ENCODE results near the gene AP3M1. TPM values are rescaled to one million over a fixed set of nuclear protein-coding genes. Genes with fewer than 3 reads are reported as not detected.

AP3M1 gene
- total RNA-seq, 1 experiment from 2014 or later = 56.7 TPM

GRCh38 chr10:74175510-74176379 is 25.1 kb upstream of the AP3M1 start:
- Mint-ChIP-seq H3K4me1 (ENCODE audit: low read depth, unreplicated experiment) (peaks cover 20% of the 10 kb centered on the region), H3K9me3 (ENCODE audit: unreplicated experiment) (no peaks in the 10 kb centered on the region), H3K36me3 (ENCODE audit: insufficient read depth, unreplicated experiment) (peaks cover 18% of the 10 kb centered on the region), H3K4me3 (ENCODE audit: unreplicated experiment) (peak overlapping the region; percentile 92), H3K27me3 (ENCODE audit: insufficient read depth, unreplicated experiment) (no peaks in the 10 kb centered on the region), H3K27ac (ENCODE audit: unreplicated experiment) (peak overlapping the region; percentile 93)
- intact Hi-C loops (cut with micrococcal nuclease; ENCODE audit: unreplicated experiment) = loop anchor here (1.0 to 5.0 kb wide), 3 partner anchors 15 to 37 kb away; partner anchors contain the start of gene ADK
- no peak for DNase-seq
- Histone ChIP-seq H3K4me1 (peaks cover 41% of the 10 kb centered on the region), H3K36me3 (ENCODE audit: control insufficient read depth, insufficient read depth, low read length) (no peaks in the 10 kb centered on the region; the same call in 1 of the 2 replicates), H3K9me3 (no peaks in the 10 kb centered on the region), H3K27me3 (replicated peaks; ENCODE audit: control insufficient read depth, insufficient read depth, low read length) (no peaks in the 10 kb centered on the region), H3K4me3 (ENCODE audit: low read depth, low read length) (peak overlapping the region; percentile 63)
- ChIA-PET CTCF (interaction anchor here (0.6 to 1.4 kb wide), 2 partner anchors 25 to 37 kb away, joined by 3 to 6 read pairs; partner anchors contain the start of genes ADK and AP3M1), POLR2A (interaction anchor here (0.6 to 2.3 kb wide), 8 partner anchors 10 to 650 kb away, joined by 3 to 18 read pairs (median 4); partner anchors contain the start of genes ADK and AP3M1)
- TSS peak; percentile 90 for BruUV-seq (replicated peaks)
- TF ChIP-seq CTCF (IDR thresholded peaks at IDR 0.05; ENCODE audit: insufficient read depth in 1 of 2, low read depth in 1 of 2, low read length in 1 of 2, severe bottlenecking in 1 of 2, unreplicated experiment in 1 of 2) = no peak

DNA sequence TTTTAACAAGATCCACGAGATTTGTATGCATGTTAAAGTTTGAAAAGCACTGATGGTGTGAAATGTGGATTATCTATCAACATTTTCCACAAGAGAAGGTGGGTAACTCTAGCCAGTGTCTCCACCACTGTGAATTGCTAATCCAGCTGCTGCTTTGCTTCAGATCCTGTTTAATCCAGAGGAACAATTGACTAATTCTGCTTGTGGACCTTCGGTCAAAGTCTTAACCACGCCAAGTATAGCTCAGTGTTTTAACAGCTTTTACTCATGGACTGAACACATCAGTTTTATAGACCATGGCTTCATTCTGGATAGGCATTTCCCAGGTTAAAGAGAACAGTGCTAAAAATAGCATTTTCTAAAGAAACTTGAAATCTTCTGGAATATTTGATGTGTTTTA is 23.9 kb upstream of the AP3M1 start:
- H3K36me3 ChIP-seq (ENCODE audit: control insufficient read depth, insufficient read depth, low read length) = no peaks in the 10 kb centered on the region; the same call in 1 of the 2 replicates
- H3K4me3 ChIP-seq (ENCODE audit: low read depth, low read length) = no peak overlapping the region
- peaks cover 18% of the 10 kb centered on the region for H3K36me3 Mint-ChIP-seq (ENCODE audit: insufficient read depth, unreplicated experiment)
- H3K27ac Mint-ChIP-seq (ENCODE audit: unreplicated experiment) = no peak overlapping the region
- ChIA-PET POLR2A (no interaction called here), CTCF (interaction anchor here (0.6 kb wide), 1 partner anchor 18 kb away, joined by 6 read pairs; no protein-coding TSS in a partner anchor)
- no peaks in the 10 kb centered on the region for H3K9me3 Mint-ChIP-seq (ENCODE audit: unreplicated experiment)
- H3K27me3 Mint-ChIP-seq (ENCODE audit: insufficient read depth, unreplicated experiment) = no peaks in the 10 kb centered on the region
- no peak for TF ChIP-seq CTCF (IDR thresholded peaks at IDR 0.05; ENCODE audit: insufficient read depth in 1 of 2, low read depth in 1 of 2, low read length in 1 of 2, severe bottlenecking in 1 of 2, unreplicated experiment in 1 of 2)
- no peaks in the 10 kb centered on the region for H3K9me3 ChIP-seq
- H3K4me1 Mint-ChIP-seq (ENCODE audit: low read depth, unreplicated experiment) = peaks cover 17% of the 10 kb centered on the region
- H3K4me1 ChIP-seq = peaks cover 41% of the 10 kb centered on the region
- DNase-seq = no peak
- intact Hi-C loops (cut with micrococcal nuclease; ENCODE audit: unreplicated experiment) = no loop called here
- H3K4me3 Mint-ChIP-seq (ENCODE audit: unreplicated experiment) = peak overlapping the region; percentile 33
- BruUV-seq (replicated peaks) = no TSS peak
- no peaks in the 10 kb centered on the region for H3K27me3 ChIP-seq (replicated peaks; ENCODE audit: control insufficient read depth, insufficient read depth, low read length)

GRCh38 chr10:74171625-74172024 is 21.0 kb upstream of the AP3M1 start:
- CTCF ChIA-PET = interaction anchor here (0.6 kb wide), 1 partner anchor 22 kb away, joined by 7 read pairs; no protein-coding TSS in a partner anchor

More at GRCh38 chr10:74171625-74172024, 21.0 kb upstream of the AP3M1 start:
- BruUV-seq (replicated peaks) = no TSS peak
- Mint-ChIP-seq H3K27me3 (ENCODE audit: insufficient read depth, unreplicated experiment) (no peaks in the 10 kb centered on the region), H3K9me3 (ENCODE audit: unreplicated experiment) (no peaks in the 10 kb centered on the region), H3K4me1 (ENCODE audit: low read depth, unreplicated experiment) (peaks cover 19% of the 10 kb centered on the region), H3K27ac (ENCODE audit: unreplicated experiment) (peak overlapping the region; percentile 31), H3K36me3 (ENCODE audit: insufficient read depth, unreplicated experiment) (peaks cover 9% of the 10 kb centered on the region), H3K4me3 (ENCODE audit: unreplicated experiment) (peak overlapping the region; percentile 18)
- POLR2A ChIA-PET = interaction anchor here (1.1 kb wide), 1 partner anchor 20 kb away, joined by 5 read pairs; the partner anchor contains the start of gene ADK
- Histone ChIP-seq H3K4me3 (ENCODE audit: low read depth, low read length) (no peak overlapping the region), H3K9me3 (no peaks in the 10 kb centered on the region), H3K27me3 (replicated peaks; ENCODE audit: control insufficient read depth, insufficient read depth, low read length) (no peaks in the 10 kb centered on the region), H3K4me1 (peaks cover 32% of the 10 kb centered on the region), H3K36me3 (ENCODE audit: control insufficient read depth, insufficient read depth, low read length) (no peaks in the 10 kb centered on the region)
- no peak for DNase-seq
- intact Hi-C loops (cut with micrococcal nuclease; ENCODE audit: unreplicated experiment) = no loop called here
- TF ChIP-seq CTCF (IDR thresholded peaks at IDR 0.05; ENCODE audit: insufficient read depth in 1 of 2, low read depth in 1 of 2, low read length in 1 of 2, severe bottlenecking in 1 of 2, unreplicated experiment in 1 of 2) = no peak

Measured in Caco-2 (cell line).